HUDEP-2 (cell line): ENCODE results near the gene SH3RF2.
A peak's percentile ranks its signal among the peaks of the same experiment; 100 is the strongest.
"Not testable (repeated sequence)": the region's sequence is repeated elsewhere in the genome, so short reads cannot be mapped to it uniquely, and the experiment has no call there.

Experiments used
- DNase-seq, 76 experiments: peaks; one replicate each; lab custom pipeline; 2025; ENCODE audit not compliant: unreplicated experiment in 76 of 76; lab: John Stamatoyannopoulos, UW

SH3RF2 gene

GRCh38 chr5:145936401-145937131, at the start of gene SH3RF2:
Gene SH3RF2, plus strand, starts transcription at chr5:145936578. Its CDS starts 1,351 bp downstream, at chr5:145937929.
- DNase-seq, result no peak

GRCh38 chr5:145887217-145887616, 49.2 kb upstream of the SH3RF2 start:
- DNase-seq, result peak in 12 of 76 experiments; percentile 3 to 31 (median 20)

GRCh38 chr5:145887976-145888574, 48.3 kb upstream of the SH3RF2 start:
- DNase-seq, result peak in 58 of 76 experiments; percentile 1 to 64 (median 31)

- no peak for DNase-seq
Measured at GRCh38 chr5:145889611-145890010, 46.8 kb upstream of the SH3RF2 start.

GRCh38 chr5:145891378-145891777, 45.0 kb upstream of the SH3RF2 start:
- DNase-seq, result not testable (repeated sequence)

- DNase-seq, result no peak
Measured at GRCh38 chr5:145898171-145898570, 38.2 kb upstream of the SH3RF2 start.

- DNase-seq, result no peak
Measured at GRCh38 chr5:145902421-145902820, 34.0 kb upstream of the SH3RF2 start.

- DNase-seq, result peak in 1 of 76 experiments; percentile 3
Measured at GRCh38 chr5:145903113-145903512, 33.3 kb upstream of the SH3RF2 start.

GRCh38 chr5:145903867-145904266, 32.5 kb upstream of the SH3RF2 start:
- no peak for DNase-seq

- DNase-seq, result no peak
Measured at GRCh38 chr5:145904743-145905142, 31.6 kb upstream of the SH3RF2 start.

- DNase-seq, result no peak
Measured at GRCh38 chr5:145906401-145906800, 30.0 kb upstream of the SH3RF2 start.

GRCh38 chr5:145908206-145908960, 28.0 kb upstream of the SH3RF2 start:
- DNase-seq, result peak in 1 of 76 experiments; percentile 1

GRCh38 chr5:145911164-145911563, 25.2 kb upstream of the SH3RF2 start:
- DNase-seq, result no peak

GRCh38 chr5:145912019-145912418, 24.4 kb upstream of the SH3RF2 start:
- DNase-seq, result no peak

GRCh38 chr5:145912594-145912993, 23.8 kb upstream of the SH3RF2 start:
- no peak for DNase-seq

GRCh38 chr5:145913701-145914100, 22.7 kb upstream of the SH3RF2 start:
- DNase-seq, result no peak

- DNase-seq, result no peak
Measured at GRCh38 chr5:145915970-145916638, 20.3 kb upstream of the SH3RF2 start.

GRCh38 chr5:145917288-145917687, 19.1 kb upstream of the SH3RF2 start:
- DNase-seq, result no peak

- DNase-seq, result no peak
Measured at GRCh38 chr5:145918397-145918796, 18.0 kb upstream of the SH3RF2 start.

GRCh38 chr5:145919413-145919812, 17.0 kb upstream of the SH3RF2 start:
- DNase-seq, result no peak
